HCT116 (cell line): ENCODE measurements around the gene GANAB. TPM values are rescaled to one million over a fixed set of nuclear protein-coding genes. Genes with fewer than 3 reads are reported as not detected.
A peak's percentile ranks its signal among the peaks of the same experiment; 100 is the strongest.
"Not testable (repeated sequence)": the region's sequence is repeated elsewhere in the genome, so short reads cannot be mapped to it uniquely, and the experiment has no call there.

ENCODE experiments used
- ATAC-seq: fragments of 200-7000 bp; cut with Tn5 transposase; 2 replicates; pipeline ENCODE4 v1.9.1; 2020; ENCODE audit warnings: mild to moderate bottlenecking, moderate library complexity
- BruUV-seq: library from RNA; stranded (reverse); fragments of 400-500 nt; replicated peaks from 2 replicates; lab custom pipeline; 2021; lab: Mats Ljungman, UMichigan
- CTCF ChIA-PET: fragments of 300-600 bp; sonication (Branson Sonifier 250); formaldehyde crosslinking; loops from one replicate; lab custom pipeline; 2021; ENCODE audit warnings: antibody characterized with exemption; lab: Charles Lee
- POLR2A ChIA-PET: fragments of 300-600, 350-600 bp; sonication (Branson Sonifier 250); formaldehyde crosslinking; loops from one replicate; lab custom pipeline; 2021; ENCODE audit warnings: antibody characterized with exemption; lab: Charles Lee
- RAD21 ChIA-PET, 2 experiments: fragments of 300-600 bp; sonication (Branson Sonifier 250); formaldehyde crosslinking; loops; one replicate each; lab custom pipeline; 2023; ENCODE audit warnings: low total read pairs in 2 of 2; ENCODE audit not compliant: uncharacterized antibody in 2 of 2, unreplicated experiment in 2 of 2, low non-redundant PET in 1 of 2; lab: Charles Lee
- DNase-seq: peaks from one replicate; pipeline ENCODE4 v3.0.0-alpha.2; 2010; ENCODE audit warnings: low read depth, low spot score
- H2AFZ ChIP-seq: fragments of 200-600 bp; shearing (Covaris generic), sonication (generic); 2 replicates; pipeline ENCODE4 v1.6.1; 2017; ENCODE audit warnings: low read depth, mixed run types, mixed read lengths, antibody characterized with exemption, low read length; ENCODE audit not compliant: poor library complexity, severe bottlenecking
- H3K27ac ChIP-seq: 2 replicates; pipeline ENCODE4 v1.5.1; 2012; ENCODE audit warnings: low read depth, low read length
- H3K27me3 ChIP-seq: fragments of 200-600 bp; sonication (generic); 2 replicates; pipeline ENCODE4 v1.6.1; 2016; ENCODE audit warnings: mixed run types, low read length, mixed read lengths; ENCODE audit not compliant: insufficient read depth
- H3K36me3 ChIP-seq, 2 experiments: fragments of 200-500 bp in 1 of 2; fragments of 200-600 bp in 1 of 2; sonication (Bioruptor generic) in 1 of 2; sonication (generic) in 1 of 2; 2 replicates each; pipeline versions ENCODE4 v1.5.1 to v1.6.1; 2014 to 2016; ENCODE audit warnings: low read length in 2 of 2, inconsistent platforms in 1 of 2, mixed read lengths in 1 of 2, mixed run types in 1 of 2; ENCODE audit not compliant: insufficient read depth in 2 of 2, control insufficient read depth in 1 of 2
- H3K4me1 ChIP-seq, 2 experiments: fragments of 200-600 bp in 1 of 2; sonication (generic) in 1 of 2; 2 replicates each; pipeline versions ENCODE4 v1.5.1 to v1.6.1; 2012 to 2017; ENCODE audit warnings: low read length in 2 of 2, inconsistent platforms in 1 of 2, mild to moderate bottlenecking in 1 of 2, mixed read lengths in 1 of 2, mixed run types in 1 of 2, moderate library complexity in 1 of 2; ENCODE audit not compliant: insufficient read depth in 2 of 2, control insufficient read depth in 1 of 2
- H3K4me2 ChIP-seq: fragments of 200-600 bp; sonication (generic); 2 replicates; pipeline ENCODE4 v1.6.1; 2017; ENCODE audit warnings: mixed run types, low read length, mixed read lengths
- H3K4me3 ChIP-seq, 2 experiments: fragments of 200-600 bp in 1 of 2; sonication (generic) in 1 of 2; replicated peaks in 1 of 2; 2 replicates each; pipeline ENCODE4 v1.5.1; 2011 to 2016; ENCODE audit warnings: low read length in 2 of 2, control low read depth in 1 of 2, low read depth in 1 of 2, mild to moderate bottlenecking in 1 of 2, mixed read lengths in 1 of 2, mixed run types in 1 of 2
- H3K79me2 ChIP-seq: fragments of 200-600 bp; sonication (generic); 2 replicates; pipeline ENCODE4 v1.6.1; 2017; ENCODE audit warnings: mild to moderate bottlenecking, mixed run types, low read length, moderate library complexity, mixed read lengths; ENCODE audit not compliant: insufficient read depth
- H3K9ac ChIP-seq: fragments of 200-600 bp; sonication (generic); 2 replicates; pipeline ENCODE4 v1.6.1; 2016; ENCODE audit warnings: low read length, mixed read lengths
- H3K9me2 ChIP-seq: fragments of 200-600 bp; sonication (generic), shearing (Covaris generic); 2 replicates; pipeline ENCODE4 v1.6.1; 2017; ENCODE audit warnings: mixed run types, mild to moderate bottlenecking, moderate library complexity; ENCODE audit not compliant: insufficient read depth
- H3K9me3 ChIP-seq, 2 experiments: fragments of 200-500 bp in 1 of 2; fragments of 200-600 bp in 1 of 2; sonication (Bioruptor generic) in 1 of 2; sonication (generic) in 1 of 2; 2 replicates each; pipeline ENCODE4 v1.6.1; 2014 to 2017; ENCODE audit warnings: low read length in 2 of 2, mixed read lengths in 2 of 2, inconsistent platforms in 1 of 2, low read depth in 1 of 2, mild to moderate bottlenecking in 1 of 2, mixed run types in 1 of 2, moderate library complexity in 1 of 2; ENCODE audit not compliant: control insufficient read depth in 1 of 2, insufficient read depth in 1 of 2
- H4K20me1 ChIP-seq: fragments of 200-600 bp; sonication (generic), shearing (Covaris generic); 2 replicates; pipeline ENCODE4 v1.6.1; 2017; ENCODE audit warnings: mixed run types, mild to moderate bottlenecking, moderate library complexity; ENCODE audit not compliant: insufficient read depth
- CBX3 ChIP-seq: IDR thresholded peaks from 2 replicates; pipeline ENCODE4 v1.6.1; 2012; ENCODE audit warnings: low read depth
- CEBPB ChIP-seq: IDR thresholded peaks from 2 replicates; pipeline ENCODE4 v1.6.1; 2012; ENCODE audit warnings: low read depth
- EGR1 ChIP-seq: IDR thresholded peaks from 2 replicates; pipeline ENCODE4 v1.6.1; 2012; ENCODE audit warnings: low read depth
- ELF1 ChIP-seq: IDR thresholded peaks from 2 replicates; pipeline ENCODE4 v1.6.1; 2012; ENCODE audit warnings: low read depth, borderline replicate concordance
- EZH2 ChIP-seq: fragments of 200-600 bp; sonication (generic); IDR thresholded peaks from 2 replicates; pipeline ENCODE4 v1.6.1; 2017; ENCODE audit warnings: antibody characterized with exemption, mixed run types
- JUND ChIP-seq: IDR thresholded peaks from 2 replicates; pipeline ENCODE4 v1.6.1; 2012
- POLR2A ChIP-seq: IDR thresholded peaks from 2 replicates; pipeline ENCODE4 v1.7.0; 2011; ENCODE audit warnings: borderline replicate concordance; ENCODE audit not compliant: insufficient read depth, insufficient read length; ENCODE audit errors: extremely low read depth
- RAD21 ChIP-seq: IDR thresholded peaks from 2 replicates; pipeline ENCODE4 v1.6.1; 2012; ENCODE audit warnings: low read depth, mild to moderate bottlenecking
- SIN3A ChIP-seq: IDR thresholded peaks from 2 replicates; pipeline ENCODE4 v1.6.1; 2012; ENCODE audit warnings: low read depth
- SP1 ChIP-seq: IDR thresholded peaks from 2 replicates; pipeline ENCODE4 v1.6.1; 2012; ENCODE audit warnings: low read depth
- SRF ChIP-seq: IDR thresholded peaks from 2 replicates; pipeline ENCODE4 v1.6.1; 2012; ENCODE audit warnings: low read depth
- YY1 ChIP-seq: IDR thresholded peaks from 2 replicates; pipeline ENCODE4 v1.6.1; 2011; ENCODE audit warnings: low read length, low read depth, moderate library complexity, mild to moderate bottlenecking; ENCODE audit not compliant: insufficient replicate concordance; ENCODE audit errors: extremely low read depth
- ZNF274 ChIP-seq: fragments of 200-500 bp; sonication (Bioruptor generic); IDR thresholded peaks from 2 replicates; pipeline ENCODE4 v1.6.1; 2014; ENCODE audit warnings: mild to moderate bottlenecking, low read depth, low read length, inconsistent platforms
- intact Hi-C: fragments of 100-400 bp; cut with micrococcal nuclease; formaldehyde crosslinking; loops from 2 replicates; pipeline ENCODE4 v1.10.0; 2022
- total RNA-seq: library from RNA; stranded (reverse); gene quantifications from one replicate; pipeline ENCODE4 v1.2.1, GENCODE V29; 2021; ENCODE audit not compliant: unreplicated experiment
- TF ChIP-seq, protein P1 (sequence below): IDR thresholded peaks from 2 replicates; pipeline ENCODE4 v1.6.1; 2011; ENCODE audit warnings: mild to moderate bottlenecking, low read length, moderate library complexity; ENCODE audit not compliant: insufficient replicate concordance; ENCODE audit errors: extremely low read depth
- TF ChIP-seq, protein P2 (sequence below), 3 experiments: fragments of 200-600 bp in 1 of 3; sonication (generic) in 1 of 3; IDR thresholded peaks in 2 of 3; conservative IDR thresholded peaks in 1 of 3; 2 replicates each; pipeline ENCODE4 v1.5.1; 2012 to 2017; ENCODE audit warnings: low read depth in 2 of 3, low read length in 2 of 3, antibody characterized with exemption in 1 of 3, borderline replicate concordance in 1 of 3, control low read depth in 1 of 3, mild to moderate bottlenecking in 1 of 3, mixed read lengths in 1 of 3, mixed run types in 1 of 3, moderate library complexity in 1 of 3; ENCODE audit not compliant: insufficient read depth in 1 of 3

Gene GANAB
- total RNA-seq, 1 experiment from 2014 or later, result 410 TPM

DNA sequence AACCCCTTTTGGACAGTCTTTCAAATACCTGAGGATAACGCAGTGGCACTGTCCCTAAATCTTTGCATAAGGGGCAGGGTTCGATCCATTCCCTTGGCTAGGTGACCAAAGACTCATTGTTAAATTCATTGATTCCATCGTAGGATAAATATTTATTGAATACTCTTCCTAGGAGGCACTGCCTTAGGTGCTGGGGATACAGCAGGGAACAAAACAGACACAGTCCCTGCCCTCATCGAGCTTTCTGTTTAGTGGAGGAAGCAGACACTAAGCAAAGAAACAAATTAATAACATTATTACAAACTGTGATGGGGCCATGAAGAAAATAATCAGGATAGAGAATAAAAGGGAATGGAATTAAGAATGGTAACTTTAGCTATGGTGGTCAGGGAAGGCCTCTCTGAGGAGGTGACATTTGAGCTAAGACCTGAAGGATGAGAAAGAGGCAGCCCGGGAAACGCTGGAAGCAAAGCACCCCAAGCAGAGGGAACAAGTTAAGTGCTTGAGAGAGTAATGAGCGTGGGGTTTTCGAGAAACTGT, 25.3 kb downstream of the GANAB start:
- Histone ChIP-seq H3K9me3 (no peaks in the 10 kb centered on the region), H4K20me1 (no peaks in the 10 kb centered on the region), H3K9ac (peak overlapping the region; percentile 94), H3K79me2 (peaks cover 15% of the 10 kb centered on the region), H3K4me1 (peaks cover 12 to 20% of the 10 kb centered on the region in 2 experiments), H3K27ac (peak overlapping the region; percentile 75), H3K4me2 (peak overlapping the region; percentile 87), H2AFZ (no peak overlapping the region), H3K27me3 (no peaks in the 10 kb centered on the region), H3K9me2 (no peaks in the 10 kb centered on the region), H3K36me3 (peaks cover 8 to 11% of the 10 kb centered on the region in 2 experiments; a peak in 3 of 4 replicates), H3K4me3 (peak overlapping the region; percentile 96 to 98)
- POLR2A ChIA-PET, result interaction anchor here (0.8 to 3.0 kb wide), 7 partner anchors 8 to 44 kb away, joined by 3 to 19 read pairs (median 5); partner anchors contain the start of genes C11orf98, CSKMT, EML3 and GANAB
- TSS peak; percentile 60 for BruUV-seq
- no peak for DNase-seq
- TF ChIP-seq, protein P1, sequence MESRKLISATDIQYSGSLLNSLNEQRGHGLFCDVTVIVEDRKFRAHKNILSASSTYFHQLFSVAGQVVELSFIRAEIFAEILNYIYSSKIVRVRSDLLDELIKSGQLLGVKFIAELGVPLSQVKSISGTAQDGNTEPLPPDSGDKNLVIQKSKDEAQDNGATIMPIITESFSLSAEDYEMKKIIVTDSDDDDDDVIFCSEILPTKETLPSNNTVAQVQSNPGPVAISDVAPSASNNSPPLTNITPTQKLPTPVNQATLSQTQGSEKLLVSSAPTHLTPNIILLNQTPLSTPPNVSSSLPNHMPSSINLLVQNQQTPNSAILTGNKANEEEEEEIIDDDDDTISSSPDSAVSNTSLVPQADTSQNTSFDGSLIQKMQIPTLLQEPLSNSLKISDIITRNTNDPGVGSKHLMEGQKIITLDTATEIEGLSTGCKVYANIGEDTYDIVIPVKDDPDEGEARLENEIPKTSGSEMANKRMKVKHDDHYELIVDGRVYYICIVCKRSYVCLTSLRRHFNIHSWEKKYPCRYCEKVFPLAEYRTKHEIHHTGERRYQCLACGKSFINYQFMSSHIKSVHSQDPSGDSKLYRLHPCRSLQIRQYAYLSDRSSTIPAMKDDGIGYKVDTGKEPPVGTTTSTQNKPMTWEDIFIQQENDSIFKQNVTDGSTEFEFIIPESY, result no peak
- TF ChIP-seq CEBPB (no peak), CBX3 (no peak), SRF (no peak), RAD21 (no peak), ZNF274 (no peak), EGR1 (no peak), POLR2A (no peak), SP1 (no peak), JUND (no peak), ELF1 (no peak), SIN3A (no peak), EZH2 (no peak), YY1 (no peak)
- TF ChIP-seq, protein P2, sequence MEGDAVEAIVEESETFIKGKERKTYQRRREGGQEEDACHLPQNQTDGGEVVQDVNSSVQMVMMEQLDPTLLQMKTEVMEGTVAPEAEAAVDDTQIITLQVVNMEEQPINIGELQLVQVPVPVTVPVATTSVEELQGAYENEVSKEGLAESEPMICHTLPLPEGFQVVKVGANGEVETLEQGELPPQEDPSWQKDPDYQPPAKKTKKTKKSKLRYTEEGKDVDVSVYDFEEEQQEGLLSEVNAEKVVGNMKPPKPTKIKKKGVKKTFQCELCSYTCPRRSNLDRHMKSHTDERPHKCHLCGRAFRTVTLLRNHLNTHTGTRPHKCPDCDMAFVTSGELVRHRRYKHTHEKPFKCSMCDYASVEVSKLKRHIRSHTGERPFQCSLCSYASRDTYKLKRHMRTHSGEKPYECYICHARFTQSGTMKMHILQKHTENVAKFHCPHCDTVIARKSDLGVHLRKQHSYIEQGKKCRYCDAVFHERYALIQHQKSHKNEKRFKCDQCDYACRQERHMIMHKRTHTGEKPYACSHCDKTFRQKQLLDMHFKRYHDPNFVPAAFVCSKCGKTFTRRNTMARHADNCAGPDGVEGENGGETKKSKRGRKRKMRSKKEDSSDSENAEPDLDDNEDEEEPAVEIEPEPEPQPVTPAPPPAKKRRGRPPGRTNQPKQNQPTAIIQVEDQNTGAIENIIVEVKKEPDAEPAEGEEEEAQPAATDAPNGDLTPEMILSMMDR (IDR thresholded peaks at IDR 0.05 in 2 of 3, conservative IDR thresholded peaks at IDR 0.05 in 1 of 3; ENCODE audit: borderline replicate concordance in 1 of 3, insufficient read depth in 1 of 3, low read depth in 2 of 3, low read length in 2 of 3), result no peak
- CTCF ChIA-PET, result interaction anchor here (0.7 to 3.0 kb wide), 6 partner anchors 9 to 226 kb away, joined by 3 to 16 read pairs (median 6); partner anchors contain the start of genes EML3, MTA2, ROM1 and TUT1
- intact Hi-C loops, result no loop called here
- ATAC-seq, result no peak
- RAD21 ChIA-PET, result interaction anchor here in 1 of 2 experiments (1.1 kb wide), 1 partner anchor 19 kb away, joined by 3 read pairs; the partner anchor contains the start of gene MTA2

DNA sequence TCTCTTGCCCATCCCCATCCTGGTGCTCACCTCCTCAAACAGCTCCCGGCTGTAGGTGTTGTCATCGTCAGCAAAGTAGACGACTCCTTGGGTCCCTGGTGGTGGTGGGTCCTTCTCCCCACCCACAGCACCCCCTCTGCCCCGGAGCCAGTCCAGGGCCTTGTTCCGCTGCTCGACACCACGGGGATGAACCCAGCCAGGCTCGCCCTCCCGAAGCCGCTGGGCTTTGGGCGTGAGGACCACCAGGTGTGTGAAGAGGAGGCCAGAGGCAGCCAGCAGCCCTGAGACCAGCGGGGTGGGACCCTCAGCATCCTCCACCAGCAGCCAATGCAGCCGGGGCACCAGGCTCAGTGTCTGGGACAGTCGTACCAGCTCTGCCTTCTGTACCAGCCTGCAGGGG, 29.5 kb downstream of the GANAB start:
- CTCF ChIA-PET, H3K4me2 ChIP-seq, DNase-seq, H3K9me3 ChIP-seq, POLR2A ChIA-PET, H3K36me3 ChIP-seq, H3K9me2 ChIP-seq, intact Hi-C loops, H3K4me3 ChIP-seq, ATAC-seq, H4K20me1 ChIP-seq, BruUV-seq, H2AFZ ChIP-seq, H3K27me3 ChIP-seq, RAD21 ChIA-PET, H3K9ac ChIP-seq: not testable (repeated sequence)
- H3K79me2 ChIP-seq, result peaks cover 16% of the 10 kb centered on the region
- H3K4me1 ChIP-seq, result peaks cover 27 to 42% of the 10 kb centered on the region in 2 experiments
- peak overlapping the region; percentile 17; the same call in 1 of the 2 replicates for H3K27ac ChIP-seq
